ENCODE measurements around the gene TARS3.

TARS3 gene

DNA sequence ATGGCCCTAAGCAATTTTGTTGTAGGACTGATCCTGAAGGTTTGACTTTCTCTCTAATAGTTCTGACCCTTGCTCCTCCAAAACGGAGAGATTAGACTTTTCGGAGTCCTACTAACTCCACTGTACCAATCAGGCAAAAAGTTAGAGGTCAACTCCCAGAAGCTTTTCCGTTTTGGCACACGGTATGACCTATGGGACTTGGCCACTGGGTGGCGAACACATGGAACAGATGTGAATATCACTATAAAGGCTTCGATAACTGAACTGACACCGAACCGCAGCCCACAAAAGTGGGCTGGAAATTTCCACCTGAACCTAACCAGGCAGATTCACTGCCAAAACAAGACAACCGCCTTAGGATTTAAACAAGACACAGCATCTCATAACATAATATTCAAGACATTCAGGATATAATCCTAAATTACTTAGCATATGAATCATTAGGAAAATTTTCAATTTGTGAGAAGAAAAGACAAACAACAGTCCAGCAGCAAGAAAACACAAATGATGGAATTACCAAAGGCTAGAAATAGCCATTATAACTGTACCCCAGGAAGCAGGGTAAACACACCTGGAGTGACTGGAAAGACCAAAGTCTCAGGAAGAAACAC is 59.9 kb downstream of the TARS3 start:
- Histone ChIP-seq H3K36me3 (no peaks in the 10 kb centered on the region), H3K27me3 (ENCODE audit: insufficient read depth, low read depth, severe bottlenecking) (no peaks in the 10 kb centered on the region), H3K4me3 (ENCODE audit: low read depth, low read length) (no peak overlapping the region), H3K9me3 (ENCODE audit: severe bottlenecking) (no peaks in the 10 kb centered on the region), H3K27ac (no peak overlapping the region)
- TF ChIP-seq, protein P1, sequence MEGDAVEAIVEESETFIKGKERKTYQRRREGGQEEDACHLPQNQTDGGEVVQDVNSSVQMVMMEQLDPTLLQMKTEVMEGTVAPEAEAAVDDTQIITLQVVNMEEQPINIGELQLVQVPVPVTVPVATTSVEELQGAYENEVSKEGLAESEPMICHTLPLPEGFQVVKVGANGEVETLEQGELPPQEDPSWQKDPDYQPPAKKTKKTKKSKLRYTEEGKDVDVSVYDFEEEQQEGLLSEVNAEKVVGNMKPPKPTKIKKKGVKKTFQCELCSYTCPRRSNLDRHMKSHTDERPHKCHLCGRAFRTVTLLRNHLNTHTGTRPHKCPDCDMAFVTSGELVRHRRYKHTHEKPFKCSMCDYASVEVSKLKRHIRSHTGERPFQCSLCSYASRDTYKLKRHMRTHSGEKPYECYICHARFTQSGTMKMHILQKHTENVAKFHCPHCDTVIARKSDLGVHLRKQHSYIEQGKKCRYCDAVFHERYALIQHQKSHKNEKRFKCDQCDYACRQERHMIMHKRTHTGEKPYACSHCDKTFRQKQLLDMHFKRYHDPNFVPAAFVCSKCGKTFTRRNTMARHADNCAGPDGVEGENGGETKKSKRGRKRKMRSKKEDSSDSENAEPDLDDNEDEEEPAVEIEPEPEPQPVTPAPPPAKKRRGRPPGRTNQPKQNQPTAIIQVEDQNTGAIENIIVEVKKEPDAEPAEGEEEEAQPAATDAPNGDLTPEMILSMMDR (IDR thresholded peaks at IDR 0.05; ENCODE audit: low read depth, low read length) = peak; percentile 45; the same call in 1 of the 2 replicates
- DNase-seq = peak; percentile 40

DNA sequence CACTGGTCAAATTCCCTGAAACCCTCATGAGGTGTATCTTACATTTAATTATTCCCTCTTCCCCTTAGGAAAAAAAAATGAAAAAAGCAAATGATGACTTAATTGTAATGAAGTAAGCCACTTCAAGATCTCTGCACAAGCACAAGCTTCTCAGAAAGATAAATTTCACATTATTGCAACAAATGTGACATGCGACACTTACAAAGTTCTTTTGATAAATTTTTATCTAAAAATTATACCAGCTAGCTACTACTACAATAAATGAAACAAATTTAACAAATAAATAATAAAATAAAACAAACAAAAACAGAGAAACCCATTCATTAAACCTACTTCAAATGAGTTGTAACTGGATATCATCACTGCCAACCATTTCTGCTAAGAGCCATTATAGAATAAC is 62.1 kb downstream of the TARS3 start:
- no peak for DNase-seq
- Histone ChIP-seq H3K4me3 (ENCODE audit: low read depth, low read length) (no peak overlapping the region), H3K9me3 (ENCODE audit: severe bottlenecking) (no peaks in the 10 kb centered on the region), H3K27me3 (ENCODE audit: insufficient read depth, low read depth, severe bottlenecking) (no peaks in the 10 kb centered on the region), H3K36me3 (no peaks in the 10 kb centered on the region), H3K27ac (no peak overlapping the region)
- TF ChIP-seq, protein P1 (IDR thresholded peaks at IDR 0.05; ENCODE audit: low read depth, low read length) = no peak

DNA sequence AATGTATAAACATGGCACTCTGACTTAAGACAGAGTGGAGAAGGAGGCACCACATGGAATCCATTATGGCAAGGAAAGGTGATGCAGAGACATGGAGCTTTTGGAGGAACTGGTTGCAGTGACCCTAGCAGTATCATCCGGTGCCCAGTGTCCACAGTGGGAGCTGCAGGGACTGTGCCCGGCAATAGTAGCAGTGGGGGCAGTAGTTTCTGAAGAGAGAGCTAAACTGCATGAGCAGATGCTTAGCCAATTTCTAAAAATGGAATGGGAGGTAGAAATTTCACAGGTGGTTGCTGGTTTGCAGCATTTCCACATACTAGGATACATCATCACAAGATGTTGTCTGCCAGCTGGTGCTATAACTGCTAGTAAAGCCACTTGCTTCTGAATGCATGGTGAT is 64.3 kb downstream of the TARS3 start:
- no peaks in the 10 kb centered on the region for H3K27me3 ChIP-seq (ENCODE audit: insufficient read depth, low read depth, severe bottlenecking)
- no peaks in the 10 kb centered on the region for H3K9me3 ChIP-seq (ENCODE audit: severe bottlenecking)
- no peak for DNase-seq
- H3K36me3 ChIP-seq = no peaks in the 10 kb centered on the region; the same call in 1 of the 2 replicates
- no peak overlapping the region for H3K4me3 ChIP-seq (ENCODE audit: low read depth, low read length)
- no peak overlapping the region for H3K27ac ChIP-seq
- TF ChIP-seq, protein P1 (IDR thresholded peaks at IDR 0.05; ENCODE audit: low read depth, low read length) = no peak

DNA sequence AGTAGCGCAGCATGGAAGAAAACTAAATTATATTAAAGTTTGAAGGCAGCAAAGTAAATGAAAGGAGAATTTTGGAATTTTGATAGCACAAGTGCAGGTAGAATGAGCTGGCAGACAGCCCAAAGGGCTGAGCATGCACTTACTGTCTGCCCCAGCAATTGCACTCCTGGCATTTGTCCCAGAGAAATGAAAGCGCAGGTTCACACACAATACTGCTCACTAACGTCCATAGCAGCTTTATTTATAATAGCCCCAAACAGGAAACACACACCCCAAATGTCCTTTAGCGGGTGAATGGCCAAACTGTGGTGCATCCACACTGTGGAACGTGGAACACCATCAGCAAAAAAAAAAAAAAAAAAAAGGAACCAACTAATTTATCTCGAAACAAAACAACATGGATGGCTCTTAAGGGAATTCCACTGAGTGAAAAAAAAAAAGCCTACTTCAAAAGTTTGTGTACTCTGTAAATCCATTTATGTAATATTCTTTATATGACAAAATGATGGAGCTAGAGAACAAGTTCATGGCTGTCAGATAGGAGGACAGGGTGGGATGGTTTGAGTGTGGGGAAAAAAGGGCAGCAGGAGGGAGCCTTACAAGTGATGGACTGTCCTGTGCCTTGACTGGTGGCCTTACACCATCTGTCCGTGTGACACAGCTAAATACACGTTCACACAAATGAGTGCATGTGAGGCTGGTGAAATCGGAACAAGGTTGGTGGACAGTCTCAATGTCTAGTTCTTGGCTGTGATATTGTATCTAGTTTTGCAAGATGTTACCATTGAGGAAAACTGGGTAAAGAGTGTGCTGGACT is 66.1 kb downstream of the TARS3 start:
- H3K4me3 ChIP-seq (ENCODE audit: low read depth, low read length) = no peak overlapping the region
- no peaks in the 10 kb centered on the region for H3K27me3 ChIP-seq (ENCODE audit: insufficient read depth, low read depth, severe bottlenecking)
- no peaks in the 10 kb centered on the region; the same call in 1 of the 2 replicates for H3K36me3 ChIP-seq
- TF ChIP-seq, protein P1 (IDR thresholded peaks at IDR 0.05; ENCODE audit: low read depth, low read length) = no peak
- no peak overlapping the region for H3K27ac ChIP-seq
- no peaks in the 10 kb centered on the region for H3K9me3 ChIP-seq (ENCODE audit: severe bottlenecking)
- DNase-seq = no peak

DNA sequence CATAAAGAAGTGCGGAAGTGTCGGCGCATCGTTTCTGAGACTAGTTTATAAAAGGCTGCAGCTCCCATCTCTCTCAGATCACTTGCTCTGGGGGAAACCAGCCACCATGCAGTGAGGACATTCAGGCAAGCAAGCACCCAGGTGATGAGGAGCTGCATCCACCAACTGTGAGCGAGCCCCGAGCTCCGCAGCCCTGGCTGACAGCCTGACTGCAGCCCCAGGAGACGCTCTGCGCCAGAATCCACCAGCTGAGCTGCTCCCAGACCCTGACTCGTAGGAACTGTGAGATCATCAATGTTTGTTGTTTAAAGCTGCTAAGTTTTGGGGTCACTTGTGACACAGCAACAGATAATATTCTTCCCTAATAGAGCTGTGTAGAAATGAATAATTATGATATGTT is 67.1 kb downstream of the TARS3 start:
- no peaks in the 10 kb centered on the region for H3K27me3 ChIP-seq (ENCODE audit: insufficient read depth, low read depth, severe bottlenecking)
- TF ChIP-seq, protein P1 (IDR thresholded peaks at IDR 0.05; ENCODE audit: low read depth, low read length) = no peak
- no peak overlapping the region for H3K27ac ChIP-seq
- no peaks in the 10 kb centered on the region; the same call in 1 of the 2 replicates for H3K36me3 ChIP-seq
- no peaks in the 10 kb centered on the region for H3K9me3 ChIP-seq (ENCODE audit: severe bottlenecking)
- no peak for DNase-seq
- no peak overlapping the region for H3K4me3 ChIP-seq (ENCODE audit: low read depth, low read length)

Data from WERI-Rb-1 (cell line).